ENCODE measurements around the gene MUCL1.

DNA sequence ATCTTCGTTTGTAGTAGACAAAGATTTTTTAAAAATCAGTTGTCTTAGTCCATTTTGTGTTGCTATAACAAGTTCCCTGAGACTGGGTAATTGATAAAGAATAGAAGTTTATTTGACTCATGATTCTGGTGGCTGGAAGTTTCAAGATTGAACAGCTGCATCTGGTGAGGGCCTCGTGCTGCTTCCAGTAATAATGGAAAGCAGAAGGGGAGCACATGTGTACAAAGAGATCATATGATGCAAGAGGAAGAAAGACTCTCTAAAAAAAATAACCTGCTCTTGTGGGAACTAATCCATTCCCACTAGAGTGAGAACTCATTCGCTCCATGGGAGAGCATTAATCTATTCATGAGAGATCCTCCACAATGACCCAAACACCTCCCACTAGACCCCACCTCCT lies 24.8 kb downstream of the MUCL1 start:
- TF ChIP-seq, protein P1, sequence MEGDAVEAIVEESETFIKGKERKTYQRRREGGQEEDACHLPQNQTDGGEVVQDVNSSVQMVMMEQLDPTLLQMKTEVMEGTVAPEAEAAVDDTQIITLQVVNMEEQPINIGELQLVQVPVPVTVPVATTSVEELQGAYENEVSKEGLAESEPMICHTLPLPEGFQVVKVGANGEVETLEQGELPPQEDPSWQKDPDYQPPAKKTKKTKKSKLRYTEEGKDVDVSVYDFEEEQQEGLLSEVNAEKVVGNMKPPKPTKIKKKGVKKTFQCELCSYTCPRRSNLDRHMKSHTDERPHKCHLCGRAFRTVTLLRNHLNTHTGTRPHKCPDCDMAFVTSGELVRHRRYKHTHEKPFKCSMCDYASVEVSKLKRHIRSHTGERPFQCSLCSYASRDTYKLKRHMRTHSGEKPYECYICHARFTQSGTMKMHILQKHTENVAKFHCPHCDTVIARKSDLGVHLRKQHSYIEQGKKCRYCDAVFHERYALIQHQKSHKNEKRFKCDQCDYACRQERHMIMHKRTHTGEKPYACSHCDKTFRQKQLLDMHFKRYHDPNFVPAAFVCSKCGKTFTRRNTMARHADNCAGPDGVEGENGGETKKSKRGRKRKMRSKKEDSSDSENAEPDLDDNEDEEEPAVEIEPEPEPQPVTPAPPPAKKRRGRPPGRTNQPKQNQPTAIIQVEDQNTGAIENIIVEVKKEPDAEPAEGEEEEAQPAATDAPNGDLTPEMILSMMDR (IDR thresholded peaks at IDR 0.05), result no peak
- TF ChIP-seq MYC (IDR thresholded peaks at IDR 0.05; ENCODE audit: borderline replicate concordance, low read length), result no peak
- TF ChIP-seq ZFP36 (IDR thresholded peaks at IDR 0.05; ENCODE audit: borderline replicate concordance, partially characterized antibody), result no peak
- no peak for TF ChIP-seq POLR2A (IDR thresholded peaks at IDR 0.05; ENCODE audit: low read length)
- no peak for TF ChIP-seq EP300 (IDR thresholded peaks at IDR 0.05)

All from A549 (cell line).